Measurements from ENCODE around the gene CXorf65. TPM values are rescaled to one million over a fixed set of nuclear protein-coding genes. Genes with fewer than 3 reads are reported as not detected.

CXorf65 gene
- total RNA-seq, 6 experiments from 2014 or later, result not detected

GRCh38 chrX:71117358-71117757, 10.8 kb upstream of the CXorf65 start:
- no peak for DNase-seq
- no peaks in the 10 kb centered on the region; the same call in 1 of the 2 replicates for H3K4me1 Mint-ChIP-seq (ENCODE audit: low read depth)
- H3K27ac Mint-ChIP-seq, result no peak overlapping the region
- H3K27me3 Mint-ChIP-seq (ENCODE audit: insufficient read depth), result no peaks in the 10 kb centered on the region; the same call in 1 of the 2 replicates
- H3K9me3 Mint-ChIP-seq, result no peaks in the 10 kb centered on the region
- peaks cover 5% of the 10 kb centered on the region; the same call in 1 of the 2 replicates for H3K36me3 Mint-ChIP-seq (ENCODE audit: low read depth)
- no peak overlapping the region for H3K4me3 Mint-ChIP-seq
- TF ChIP-seq CTCF (IDR thresholded peaks at IDR 0.05), result no peak

DNA sequence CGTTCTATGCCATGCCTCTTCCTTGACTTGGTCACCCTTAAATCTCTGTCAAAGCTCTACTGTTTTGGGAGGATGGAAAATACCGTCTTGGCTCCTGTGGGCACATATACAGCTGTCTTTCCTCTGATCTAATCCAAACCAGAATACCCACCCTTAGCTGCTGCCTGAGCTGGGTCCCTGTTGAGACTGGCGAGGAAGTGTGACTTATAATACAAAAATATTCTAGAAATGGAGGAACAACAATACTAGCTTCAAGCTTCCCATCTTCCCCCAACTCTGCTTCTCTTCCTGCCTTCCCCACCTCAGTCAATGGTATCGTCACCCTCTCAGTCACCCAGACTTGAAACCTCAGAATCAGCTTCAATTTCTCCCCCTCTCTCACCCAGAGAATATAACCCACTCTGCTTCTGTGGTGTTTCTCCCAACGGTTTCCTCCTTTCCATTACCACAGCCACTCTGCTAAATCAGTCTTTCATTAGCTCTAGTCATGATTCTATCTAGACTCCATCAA, 5.4 kb upstream of the CXorf65 start:
- Mint-ChIP-seq H3K9me3 (no peaks in the 10 kb centered on the region), H3K27ac (no peak overlapping the region), H3K27me3 (ENCODE audit: insufficient read depth) (peaks cover 16% of the 10 kb centered on the region), H3K4me3 (no peak overlapping the region; the same call in 1 of the 2 replicates), H3K4me1 (ENCODE audit: low read depth) (no peaks in the 10 kb centered on the region; the same call in 1 of the 2 replicates), H3K36me3 (ENCODE audit: low read depth) (no peaks in the 10 kb centered on the region)
- no peak for DNase-seq
- no peak for TF ChIP-seq CTCF (IDR thresholded peaks at IDR 0.05)

- no peaks in the 10 kb centered on the region; the same call in 1 of the 2 replicates for H3K4me1 Mint-ChIP-seq (ENCODE audit: low read depth)
- no peak for DNase-seq
- no peak within 1 kb of the TSS for H3K27ac Mint-ChIP-seq
- no peaks in the 10 kb centered on the region for H3K36me3 Mint-ChIP-seq (ENCODE audit: low read depth)
- no peaks in the 10 kb centered on the region for H3K9me3 Mint-ChIP-seq
- no peak for TF ChIP-seq CTCF (IDR thresholded peaks at IDR 0.05)
- H3K4me3 Mint-ChIP-seq, result no peak within 1 kb of the TSS; the same call in 1 of the 2 replicates
- H3K27me3 Mint-ChIP-seq (ENCODE audit: insufficient read depth), result peaks cover 16% of the 10 kb centered on the region
Observed at GRCh38 chrX:71111141-71111843, 4.8 kb upstream of the CXorf65 start, which contains the start of gene IL2RG. IL2RG (minus strand) TSS chrX:71111577; CDS start chrX:71111539, 38 bp downstream.

- no peak for DNase-seq
- Mint-ChIP-seq H3K4me3 (no peak overlapping the region), H3K9me3 (no peaks in the 10 kb centered on the region), H3K27ac (no peak overlapping the region), H3K36me3 (ENCODE audit: low read depth) (no peaks in the 10 kb centered on the region), H3K4me1 (ENCODE audit: low read depth) (peaks cover 4% of the 10 kb centered on the region), H3K27me3 (ENCODE audit: insufficient read depth) (peaks cover 16% of the 10 kb centered on the region)
- no peak for TF ChIP-seq CTCF (IDR thresholded peaks at IDR 0.05)
Observed at GRCh38 chrX:71109051-71109450, 2.5 kb upstream of the CXorf65 start.

DNA sequence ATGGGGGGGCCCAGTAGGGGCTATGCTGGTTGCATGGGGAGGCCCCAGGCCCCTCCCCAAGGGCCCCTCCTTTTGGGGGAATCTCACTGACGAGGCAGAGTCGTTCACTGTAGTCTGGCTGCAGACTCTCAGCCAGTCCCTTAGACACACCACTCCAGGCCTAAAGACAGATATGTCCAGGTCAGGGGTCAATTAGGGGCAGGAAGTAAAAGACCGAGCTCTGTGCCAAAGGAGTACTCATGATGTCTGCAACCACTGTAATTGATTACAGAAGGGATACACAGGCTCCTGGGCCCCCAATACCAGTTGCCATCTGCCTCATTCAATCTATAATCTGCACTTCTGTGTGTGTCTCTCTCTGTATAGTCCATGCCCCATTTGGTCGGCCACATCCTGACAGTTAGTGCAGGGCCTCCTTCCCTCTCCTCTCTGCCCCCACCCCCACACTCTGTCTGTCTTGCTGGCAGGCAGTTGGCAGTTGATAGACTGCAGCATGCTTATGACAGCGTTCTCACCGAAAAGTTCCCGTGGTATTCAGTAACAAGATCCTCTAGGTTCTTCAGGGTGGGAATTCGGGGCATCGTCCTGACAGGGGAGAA, 1.3 kb upstream of the CXorf65 start:
- H3K4me1 Mint-ChIP-seq (ENCODE audit: low read depth), result peaks cover 8% of the 10 kb centered on the region
- no peak overlapping the region for H3K4me3 Mint-ChIP-seq
- DNase-seq, result no peak
- H3K27ac Mint-ChIP-seq, result no peak overlapping the region
- peaks cover 16% of the 10 kb centered on the region for H3K27me3 Mint-ChIP-seq (ENCODE audit: insufficient read depth)
- H3K9me3 Mint-ChIP-seq, result no peaks in the 10 kb centered on the region
- TF ChIP-seq CTCF (IDR thresholded peaks at IDR 0.05), result no peak
- H3K36me3 Mint-ChIP-seq (ENCODE audit: low read depth), result no peaks in the 10 kb centered on the region
